Measurements from ENCODE around the gene RELN.

RELN gene

DNA sequence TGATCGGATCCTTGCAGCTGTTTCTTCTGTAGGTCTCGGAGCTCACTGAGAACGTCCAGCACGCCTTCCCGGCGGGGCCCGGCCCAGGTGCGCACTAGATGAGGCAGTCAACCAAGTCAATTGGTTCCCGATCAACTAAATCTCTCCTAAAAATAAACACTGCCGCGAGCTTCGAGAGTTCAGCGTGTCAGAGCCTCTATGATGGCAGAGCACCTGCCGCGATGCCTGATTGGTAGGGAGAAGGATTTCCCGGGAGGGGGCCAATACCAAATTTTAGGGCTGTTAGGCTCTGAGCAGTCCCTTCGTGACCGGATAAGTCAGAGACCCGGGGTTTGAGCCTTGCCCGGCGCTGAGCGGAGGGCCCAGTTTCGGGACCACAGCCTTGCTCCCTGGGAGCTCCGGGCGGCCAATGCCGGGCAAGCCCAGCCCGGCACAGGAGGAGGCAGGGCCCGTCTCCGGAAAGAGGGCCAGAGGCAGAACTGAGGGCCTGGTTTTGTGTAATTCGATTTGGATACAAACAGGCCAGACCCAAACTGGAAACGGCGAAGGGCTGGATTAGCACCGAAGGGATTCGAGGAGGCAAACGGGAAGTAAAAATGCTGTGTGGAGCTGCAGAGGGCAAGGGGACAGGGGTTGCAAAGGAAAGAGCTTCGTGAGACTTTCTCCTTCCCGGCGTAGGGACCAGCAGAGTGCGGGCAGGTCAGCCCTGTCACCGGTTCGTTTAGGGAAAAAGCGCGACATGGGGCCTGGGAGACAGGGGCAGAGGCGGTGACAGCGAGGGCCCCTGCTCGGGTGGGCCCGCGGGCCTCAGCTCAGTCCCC, 544.0 kb downstream of the RELN start:
- DNase-seq: no peak

DNA sequence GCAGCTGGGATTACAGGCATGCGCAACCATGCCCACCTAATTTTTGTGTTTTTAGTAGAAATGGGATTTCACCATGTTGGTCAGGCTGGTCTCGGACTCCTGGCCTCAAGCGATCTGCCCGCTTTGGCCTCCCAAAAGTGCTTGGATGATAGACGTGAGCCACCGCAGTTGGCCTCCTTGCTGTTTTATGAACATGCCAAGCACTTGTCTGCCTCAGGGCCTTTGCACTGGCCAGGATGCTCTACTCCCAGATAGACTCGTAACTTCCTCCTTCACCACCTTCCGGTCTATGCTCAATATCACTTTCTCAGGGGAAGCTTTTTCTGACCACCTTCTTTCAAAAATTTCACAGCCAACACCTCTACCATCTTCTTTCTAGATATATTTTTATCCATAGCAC, 549.8 kb downstream of the RELN start:
- DNase-seq: no peak

GRCh38 chr7:103437623-103438022, 551.8 kb downstream of the RELN start:
- DNase-seq: no peak

DNA sequence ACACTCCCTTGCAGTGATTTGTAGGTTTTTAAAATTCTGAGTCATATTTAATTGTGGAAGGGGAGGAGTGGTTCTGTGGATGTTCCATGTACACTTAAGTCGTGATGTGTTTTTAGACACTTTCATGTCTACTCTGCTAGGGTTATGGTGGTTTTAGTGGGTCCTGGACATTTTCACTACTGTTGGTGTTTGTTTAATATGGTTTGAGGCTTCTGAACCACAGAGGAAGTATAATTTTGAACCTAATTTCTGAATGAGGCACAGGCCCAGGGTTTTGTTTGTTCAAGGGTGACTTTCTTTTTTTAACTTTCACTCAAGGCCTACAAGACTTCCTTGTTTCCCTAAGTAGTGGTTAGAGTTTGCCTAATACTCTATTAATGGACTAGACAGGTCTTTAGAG, 556.7 kb downstream of the RELN start:
- no peak for DNase-seq

DNA sequence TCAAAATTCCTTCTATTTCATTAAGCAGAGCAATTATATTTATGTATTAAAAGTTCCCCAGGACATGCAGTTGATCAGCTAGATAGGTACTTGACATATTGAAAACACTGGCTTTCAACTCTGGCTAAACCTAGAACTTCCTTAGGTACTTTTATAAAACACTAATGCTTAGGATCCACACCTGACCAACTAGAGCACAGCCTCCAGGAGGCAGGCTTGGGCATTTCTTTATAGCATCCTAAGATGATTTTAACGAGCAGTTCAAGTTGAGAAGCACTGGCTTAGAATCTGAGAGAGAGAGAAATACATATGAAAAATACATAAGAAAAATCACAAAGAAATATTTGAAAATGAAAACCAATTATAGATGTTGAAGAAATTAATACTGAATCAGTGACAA, 564.3 kb downstream of the RELN start:
- no peak for DNase-seq

DNA sequence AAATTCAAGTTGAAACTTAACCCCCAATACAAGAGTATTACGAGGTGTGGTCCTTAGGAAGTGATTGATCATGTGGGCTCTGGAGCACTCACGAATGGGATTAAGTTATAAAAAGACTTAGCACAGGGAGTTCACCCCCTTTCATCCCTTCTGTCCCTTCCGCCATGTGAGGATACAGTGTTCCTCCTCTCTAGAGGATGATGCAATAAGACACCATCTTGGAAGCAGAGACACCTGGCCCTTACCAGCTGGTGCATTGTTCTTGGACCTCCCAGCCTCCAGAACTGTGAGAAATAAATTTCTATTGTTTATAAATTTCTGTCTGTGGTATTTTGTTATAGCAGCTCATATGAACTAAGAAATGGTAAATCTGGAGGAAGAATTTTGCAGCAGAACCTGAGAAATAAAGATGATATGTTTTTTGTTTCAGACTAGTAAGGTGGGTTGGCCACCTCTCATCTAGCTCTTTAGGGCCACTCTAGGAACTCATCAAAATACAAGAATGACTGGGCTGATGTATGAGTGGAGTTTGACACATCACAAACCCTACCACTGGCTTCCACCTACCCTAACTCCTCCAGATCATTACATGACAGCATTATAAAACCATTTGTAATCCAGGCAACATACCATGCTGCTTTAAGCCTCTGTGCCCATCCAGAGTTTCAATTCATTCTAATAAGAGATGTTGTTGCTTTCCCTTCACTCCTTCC, 565.8 kb downstream of the RELN start:
- no peak for DNase-seq
